Measurements from ENCODE around the gene RTKN.

RTKN gene

DNA sequence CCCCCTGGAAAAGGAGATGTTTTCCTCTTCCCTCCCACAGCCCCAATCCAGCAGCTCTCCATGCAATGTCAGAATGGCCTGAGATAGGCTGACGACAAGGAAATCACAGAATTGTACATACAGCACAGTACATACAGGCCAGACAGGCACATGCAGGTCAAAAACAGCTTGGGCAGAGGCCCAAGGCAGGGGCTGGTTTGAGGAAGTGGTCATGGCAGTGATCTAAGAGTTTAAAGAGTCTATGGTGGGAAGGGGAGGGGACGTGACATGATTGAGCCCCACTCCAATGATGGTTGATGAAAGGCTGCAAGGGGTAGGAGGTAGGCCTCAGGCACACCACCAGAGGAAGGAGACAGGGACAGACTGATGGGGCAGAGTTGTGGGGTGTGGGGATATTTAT is 65.9 kb downstream of the RTKN start:
- DNase-seq: peak in 1 of 2 experiments; percentile 12

Measured in Kasumi-1 (cell line).